Ishikawa (cell line): ENCODE results near the gene SLC19A3.

Experiments used
- CEBPB ChIP-seq: IDR thresholded peaks from 2 replicates; pipeline ENCODE4 v1.6.1; 2012
- CREB1 ChIP-seq: IDR thresholded peaks from 2 replicates; pipeline ENCODE4 v1.6.1; 2012; ENCODE audit warnings: low read depth
- EGR1 ChIP-seq: IDR thresholded peaks from 2 replicates; pipeline ENCODE4 v1.6.1; 2012
- EP300 ChIP-seq: IDR thresholded peaks from 2 replicates; pipeline ENCODE4 v1.6.1; 2012; ENCODE audit warnings: borderline replicate concordance
- FOXM1 ChIP-seq: IDR thresholded peaks from 2 replicates; pipeline ENCODE4 v1.6.1; 2012; ENCODE audit warnings: low read depth, borderline replicate concordance
- NFIC ChIP-seq: IDR thresholded peaks from 2 replicates; pipeline ENCODE4 v1.6.1; 2012
- RAD21 ChIP-seq: IDR thresholded peaks from 2 replicates; pipeline ENCODE4 v1.6.1; 2012; ENCODE audit warnings: low read depth
- TAF1 ChIP-seq: IDR thresholded peaks from 2 replicates; pipeline ENCODE4 v1.6.1; 2012; ENCODE audit warnings: low read depth, mild to moderate bottlenecking
- TCF12 ChIP-seq: IDR thresholded peaks from 2 replicates; pipeline ENCODE4 v1.6.1; 2012; ENCODE audit warnings: low read depth
- TEAD4 ChIP-seq: IDR thresholded peaks from 2 replicates; pipeline ENCODE4 v1.6.1; 2012
- YY1 ChIP-seq: IDR thresholded peaks from 2 replicates; pipeline ENCODE4 v1.6.1; 2012; ENCODE audit warnings: low read depth
- ZBTB7A ChIP-seq: IDR thresholded peaks from 2 replicates; pipeline ENCODE4 v1.6.1; 2012; ENCODE audit warnings: low read depth
- TF ChIP-seq, protein P1 (sequence below): IDR thresholded peaks from 2 replicates; pipeline ENCODE4 v1.6.1; 2012; ENCODE audit warnings: low read depth, mild to moderate bottlenecking
- TF ChIP-seq, protein P2 (sequence below): IDR thresholded peaks from 2 replicates; pipeline ENCODE4 v1.6.1; 2012
- TF ChIP-seq, protein P3 (sequence below): IDR thresholded peaks from 2 replicates; pipeline ENCODE4 v1.6.1; 2012

Gene SLC19A3

DNA sequence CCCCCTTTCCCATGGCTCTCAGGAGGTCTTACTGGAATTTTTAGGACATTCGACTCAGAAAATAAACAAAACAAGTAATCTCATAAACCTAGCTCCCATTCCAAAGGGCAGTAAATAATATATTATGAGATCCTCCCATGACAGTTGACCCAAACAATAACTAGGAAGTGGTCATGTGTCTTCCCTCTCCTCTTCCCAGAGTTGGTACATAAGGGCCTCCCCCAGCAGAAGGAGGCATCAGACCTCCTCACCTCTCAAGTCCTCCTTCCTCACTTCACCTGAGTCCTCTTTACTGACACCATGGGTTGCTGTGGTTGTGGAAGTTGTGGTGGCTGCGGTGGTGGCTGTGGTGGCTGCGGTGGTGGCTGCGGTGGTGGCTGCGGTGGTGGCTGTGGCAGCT is 10.2 kb upstream of the SLC19A3 start, which contains the start of gene SCYGR7:
TSS of gene SCYGR7 (plus strand) at position 301 of the 400 bp plus-strand sequence. CDS start at position 301, 0 bp downstream.
- no peak for TF ChIP-seq TCF12
- TF ChIP-seq TEAD4, result no peak
- TF ChIP-seq, protein P1, sequence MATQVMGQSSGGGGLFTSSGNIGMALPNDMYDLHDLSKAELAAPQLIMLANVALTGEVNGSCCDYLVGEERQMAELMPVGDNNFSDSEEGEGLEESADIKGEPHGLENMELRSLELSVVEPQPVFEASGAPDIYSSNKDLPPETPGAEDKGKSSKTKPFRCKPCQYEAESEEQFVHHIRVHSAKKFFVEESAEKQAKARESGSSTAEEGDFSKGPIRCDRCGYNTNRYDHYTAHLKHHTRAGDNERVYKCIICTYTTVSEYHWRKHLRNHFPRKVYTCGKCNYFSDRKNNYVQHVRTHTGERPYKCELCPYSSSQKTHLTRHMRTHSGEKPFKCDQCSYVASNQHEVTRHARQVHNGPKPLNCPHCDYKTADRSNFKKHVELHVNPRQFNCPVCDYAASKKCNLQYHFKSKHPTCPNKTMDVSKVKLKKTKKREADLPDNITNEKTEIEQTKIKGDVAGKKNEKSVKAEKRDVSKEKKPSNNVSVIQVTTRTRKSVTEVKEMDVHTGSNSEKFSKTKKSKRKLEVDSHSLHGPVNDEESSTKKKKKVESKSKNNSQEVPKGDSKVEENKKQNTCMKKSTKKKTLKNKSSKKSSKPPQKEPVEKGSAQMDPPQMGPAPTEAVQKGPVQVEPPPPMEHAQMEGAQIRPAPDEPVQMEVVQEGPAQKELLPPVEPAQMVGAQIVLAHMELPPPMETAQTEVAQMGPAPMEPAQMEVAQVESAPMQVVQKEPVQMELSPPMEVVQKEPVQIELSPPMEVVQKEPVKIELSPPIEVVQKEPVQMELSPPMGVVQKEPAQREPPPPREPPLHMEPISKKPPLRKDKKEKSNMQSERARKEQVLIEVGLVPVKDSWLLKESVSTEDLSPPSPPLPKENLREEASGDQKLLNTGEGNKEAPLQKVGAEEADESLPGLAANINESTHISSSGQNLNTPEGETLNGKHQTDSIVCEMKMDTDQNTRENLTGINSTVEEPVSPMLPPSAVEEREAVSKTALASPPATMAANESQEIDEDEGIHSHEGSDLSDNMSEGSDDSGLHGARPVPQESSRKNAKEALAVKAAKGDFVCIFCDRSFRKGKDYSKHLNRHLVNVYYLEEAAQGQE, result no peak
- TF ChIP-seq, protein P2, sequence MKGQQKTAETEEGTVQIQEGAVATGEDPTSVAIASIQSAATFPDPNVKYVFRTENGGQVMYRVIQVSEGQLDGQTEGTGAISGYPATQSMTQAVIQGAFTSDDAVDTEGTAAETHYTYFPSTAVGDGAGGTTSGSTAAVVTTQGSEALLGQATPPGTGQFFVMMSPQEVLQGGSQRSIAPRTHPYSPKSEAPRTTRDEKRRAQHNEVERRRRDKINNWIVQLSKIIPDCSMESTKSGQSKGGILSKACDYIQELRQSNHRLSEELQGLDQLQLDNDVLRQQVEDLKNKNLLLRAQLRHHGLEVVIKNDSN, result no peak
- TF ChIP-seq RAD21, result no peak
- no peak for TF ChIP-seq CREB1
- TF ChIP-seq TAF1, result no peak
- no peak for TF ChIP-seq CEBPB
- TF ChIP-seq, protein P3, sequence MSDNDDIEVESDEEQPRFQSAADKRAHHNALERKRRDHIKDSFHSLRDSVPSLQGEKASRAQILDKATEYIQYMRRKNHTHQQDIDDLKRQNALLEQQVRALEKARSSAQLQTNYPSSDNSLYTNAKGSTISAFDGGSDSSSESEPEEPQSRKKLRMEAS, result no peak
- no peak for TF ChIP-seq ZBTB7A
- no peak for TF ChIP-seq YY1
- TF ChIP-seq FOXM1, result no peak
- no peak for TF ChIP-seq EP300

DNA sequence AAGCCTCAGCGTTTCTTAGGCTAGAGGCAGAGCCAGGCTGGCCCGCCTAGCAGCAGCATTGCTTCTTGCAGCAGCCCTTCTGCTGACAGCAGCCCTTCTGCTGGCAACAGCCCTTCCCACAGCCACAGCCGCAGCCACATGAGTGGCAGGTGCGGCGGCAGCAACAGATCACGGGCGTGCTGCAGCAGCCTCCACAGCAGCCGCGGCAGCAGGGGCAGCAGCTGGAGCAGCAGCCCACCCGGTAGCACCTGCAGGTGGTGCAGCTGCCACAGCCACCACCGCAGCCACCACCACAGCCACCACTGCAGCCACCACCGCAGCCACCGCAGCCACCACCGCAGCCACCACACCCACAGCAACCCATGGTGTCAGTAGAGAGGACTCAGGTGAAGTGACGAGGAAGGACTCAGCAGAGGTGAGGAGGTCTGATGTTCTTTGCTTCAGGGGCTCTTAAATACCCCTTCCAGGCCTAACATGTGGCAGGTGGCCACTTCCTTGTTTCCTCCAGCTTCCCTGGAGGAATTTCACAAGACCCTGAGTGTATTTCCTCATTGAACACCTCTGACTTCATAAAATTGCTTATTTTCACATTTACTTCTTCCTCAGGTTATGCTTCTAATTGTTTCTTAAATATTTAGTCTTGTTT is 6.7 kb upstream of the SLC19A3 start, which contains the start of gene SCYGR6:
TSS of gene SCYGR6 (minus strand) at position 364 of the 646 bp plus-strand sequence. CDS start at position 364, 0 bp downstream.
- TF ChIP-seq EGR1, result no peak
- TF ChIP-seq, protein P1, result no peak
- no peak for TF ChIP-seq NFIC
- TF ChIP-seq, protein P3, result no peak
- TF ChIP-seq EP300, result no peak
- TF ChIP-seq, protein P2, result no peak
- TF ChIP-seq FOXM1, result no peak
- no peak for TF ChIP-seq TCF12
- no peak for TF ChIP-seq RAD21
- no peak for TF ChIP-seq ZBTB7A
- no peak for TF ChIP-seq TEAD4
- no peak for TF ChIP-seq CREB1
- no peak for TF ChIP-seq TAF1
- TF ChIP-seq YY1, result no peak
- TF ChIP-seq CEBPB, result no peak

DNA sequence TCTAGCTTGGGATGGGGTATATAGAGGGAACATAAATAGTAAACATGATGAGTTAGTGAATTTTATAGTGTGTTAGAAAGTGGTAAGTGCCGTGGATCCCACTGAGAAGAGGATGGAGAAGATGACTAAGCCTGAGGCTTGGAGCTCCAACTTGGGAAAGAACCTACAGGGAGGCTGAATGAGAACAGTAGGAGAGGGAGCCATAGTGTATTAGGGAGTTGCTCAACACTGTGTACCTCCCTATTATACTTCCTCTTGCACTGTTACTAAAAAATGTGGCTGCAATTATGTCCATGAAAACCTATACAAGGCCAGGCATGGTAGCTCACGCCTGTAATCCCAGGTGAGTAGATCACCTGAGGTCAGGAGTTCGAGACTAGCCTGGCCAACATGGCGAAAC is 2.9 kb upstream of the SLC19A3 start:
- TF ChIP-seq ZBTB7A, result no peak
- TF ChIP-seq CEBPB, result no peak
- no peak for TF ChIP-seq TAF1
- TF ChIP-seq EP300, result no peak
- no peak for TF ChIP-seq NFIC
- TF ChIP-seq TEAD4, result no peak
- TF ChIP-seq RAD21, result no peak
- TF ChIP-seq YY1, result no peak

DNA sequence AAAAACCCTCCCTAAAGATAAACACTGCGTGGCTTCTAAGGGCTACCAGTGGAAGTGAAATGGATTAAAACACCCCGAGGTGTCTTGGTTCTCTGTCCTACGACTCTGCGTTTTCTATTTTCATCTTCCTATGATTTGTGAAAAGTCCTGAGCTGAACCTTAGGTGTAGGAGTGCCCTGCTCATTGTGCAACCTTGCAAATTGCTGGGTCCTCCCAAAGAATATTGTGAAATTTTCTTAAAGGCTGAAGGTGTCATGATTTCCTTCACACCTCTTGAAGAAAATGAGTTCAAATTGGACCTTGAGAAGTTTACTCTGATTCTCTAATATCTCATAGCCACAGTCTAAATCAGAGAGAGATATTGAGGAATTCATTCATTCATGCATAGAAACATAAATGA is 1.8 kb upstream of the SLC19A3 start:
- TF ChIP-seq CREB1 (no peak), CEBPB (no peak), YY1 (no peak), TCF12 (no peak), EGR1 (no peak), TAF1 (no peak), EP300 (no peak), TEAD4 (no peak), FOXM1 (no peak), RAD21 (no peak)
- TF ChIP-seq, protein P1, result no peak
- TF ChIP-seq, protein P3, result no peak
- TF ChIP-seq, protein P2, result no peak
